Fibroblast of peridontal ligament (primary cell): ENCODE results near the gene DKK3.

Experiments used
- DNase-seq: peaks from one replicate; pipeline ENCODE4 v3.0.0-alpha.2; 2010; ENCODE audit errors: extremely low read depth

DKK3 gene

GRCh38 chr11:11968511-11969280, 39.7 kb downstream of the DKK3 start:
- DNase-seq: peak; percentile 90

DNA sequence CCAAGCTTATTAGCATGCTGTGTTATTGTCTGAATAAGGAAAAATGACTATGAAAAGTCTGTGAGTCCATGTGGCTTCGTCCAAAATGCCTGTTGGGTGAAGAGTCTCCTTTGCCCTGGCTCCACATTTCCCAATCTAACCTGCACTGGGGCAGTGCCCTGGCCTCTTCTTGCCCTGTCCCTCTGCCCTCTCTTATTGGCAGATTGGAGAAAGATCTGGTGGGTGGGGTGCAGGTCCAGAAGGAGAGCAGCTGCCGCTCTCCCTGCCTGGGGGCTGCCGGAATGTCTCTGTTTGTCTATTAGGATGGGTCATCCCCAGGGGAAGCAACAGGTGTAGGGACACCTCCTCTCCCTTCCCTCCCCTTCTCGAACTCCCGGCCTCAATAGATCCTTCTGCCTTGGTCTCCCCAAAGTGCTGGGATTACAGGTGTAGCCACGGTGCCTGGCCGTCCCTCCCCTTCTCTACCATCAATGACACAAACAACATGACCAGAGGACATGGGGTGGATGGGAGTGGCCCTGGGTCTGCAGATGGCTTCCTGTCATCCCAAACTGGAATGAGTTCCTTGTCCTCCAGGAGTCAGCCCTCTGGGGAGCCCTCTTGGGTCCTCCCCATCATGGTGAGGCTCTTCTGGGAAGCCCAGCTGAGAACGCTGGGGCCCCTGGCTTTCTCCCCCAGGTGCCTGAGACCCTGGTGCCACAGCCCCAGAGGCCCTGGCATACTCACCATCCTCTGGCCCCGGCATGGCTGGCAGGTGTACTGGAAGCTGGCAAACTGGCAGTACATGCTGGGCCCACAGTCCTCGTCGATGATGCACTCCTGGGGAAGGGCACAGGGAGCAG, 40.5 kb downstream of the DKK3 start:
- no peak for DNase-seq

DNA sequence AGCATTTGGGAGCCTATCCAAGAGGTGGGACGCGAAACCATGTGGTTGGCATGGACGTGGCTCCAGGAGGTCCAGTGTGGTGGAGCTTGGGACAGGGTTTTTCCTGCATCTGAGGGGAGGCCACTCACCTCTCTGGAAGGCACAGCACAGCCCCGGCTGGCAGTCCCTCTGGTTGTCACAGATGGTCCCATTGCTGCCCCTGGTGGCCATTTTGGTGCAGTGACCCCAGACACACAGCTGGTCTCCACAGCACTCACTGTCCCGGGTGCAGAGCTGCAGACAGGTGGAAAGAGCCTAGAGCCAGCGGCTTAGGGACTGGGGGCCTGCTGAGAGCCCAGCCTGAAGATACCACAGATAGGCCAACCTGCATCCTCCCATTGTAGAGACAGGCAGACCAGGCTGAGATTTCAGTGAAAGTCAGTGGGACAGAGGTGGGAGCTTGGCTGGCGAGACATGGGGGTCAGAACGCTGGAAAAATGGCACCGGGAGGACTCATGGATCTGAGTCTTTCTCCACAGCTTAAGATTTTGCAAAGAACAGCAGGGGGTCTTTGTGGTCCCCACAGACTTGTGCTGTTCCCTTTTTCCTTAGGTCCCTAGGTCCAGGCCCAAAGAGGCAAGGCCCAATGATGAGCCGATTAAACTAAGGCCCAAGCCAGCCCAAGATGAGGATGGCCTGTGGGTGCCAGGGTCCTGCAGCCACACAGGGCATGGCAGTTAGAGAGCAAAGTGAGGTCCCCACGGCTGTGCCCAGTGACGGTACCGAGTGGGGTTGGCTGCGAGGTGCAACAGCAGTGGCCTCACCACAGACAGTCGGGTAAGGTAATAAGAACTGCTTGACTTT, 41.4 kb downstream of the DKK3 start:
- DNase-seq: no peak

- DNase-seq: no peak
These were observed 42.1 kb downstream of the DKK3 start for GRCh38 chr11:11966354-11966741.

GRCh38 chr11:11965656-11966353, 42.6 kb downstream of the DKK3 start:
- DNase-seq: no peak

GRCh38 chr11:11965192-11965591, 43.2 kb downstream of the DKK3 start:
- no peak for DNase-seq

DNA sequence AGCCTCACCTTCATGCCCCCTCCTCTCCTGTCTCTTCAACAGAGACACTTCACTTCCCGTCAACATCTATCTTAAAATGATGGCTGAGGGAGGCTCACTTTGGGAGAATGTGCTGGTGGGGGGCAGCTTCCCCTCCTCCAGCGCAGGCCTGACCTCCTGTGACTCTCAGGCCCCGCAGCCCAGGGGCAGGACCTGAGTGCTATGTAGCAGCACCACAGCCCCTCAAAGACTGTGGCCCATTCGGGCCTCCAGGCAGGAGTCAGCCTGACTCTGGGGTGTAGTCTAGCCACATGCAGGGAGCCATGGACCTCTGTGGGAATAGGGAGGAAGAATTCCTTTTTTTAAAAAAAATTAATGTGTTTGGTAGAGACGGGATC, 43.7 kb downstream of the DKK3 start:
- DNase-seq: no peak

- DNase-seq: no peak
These were observed 44.3 kb downstream of the DKK3 start for GRCh38 chr11:11963842-11964773.

DNA sequence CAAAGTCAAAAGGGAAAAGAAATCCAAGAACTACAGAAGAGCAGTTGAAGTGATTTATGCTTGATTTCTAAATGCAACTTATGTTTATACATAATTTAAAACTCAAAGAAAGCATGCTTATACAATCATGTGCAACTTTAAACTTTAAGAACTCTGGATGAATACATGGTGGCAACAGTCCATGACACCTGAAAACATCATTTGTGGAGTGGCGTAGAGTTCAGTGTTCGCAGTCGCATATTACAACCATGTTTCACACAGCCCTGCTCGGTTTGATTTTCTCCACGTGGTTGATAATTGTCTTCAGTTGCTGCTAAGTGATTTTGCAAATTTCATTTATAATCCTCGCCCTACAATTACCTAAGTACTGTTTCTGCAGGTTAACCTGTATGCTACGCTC, 45.4 kb downstream of the DKK3 start:
- DNase-seq: no peak

GRCh38 chr11:11961399-11962028, 46.9 kb downstream of the DKK3 start:
- DNase-seq: no peak

- no peak for DNase-seq
These were observed 47.7 kb downstream of the DKK3 start for GRCh38 chr11:11960687-11961086.

GRCh38 chr11:11959601-11960000, 48.8 kb downstream of the DKK3 start:
- DNase-seq: no peak

DNA sequence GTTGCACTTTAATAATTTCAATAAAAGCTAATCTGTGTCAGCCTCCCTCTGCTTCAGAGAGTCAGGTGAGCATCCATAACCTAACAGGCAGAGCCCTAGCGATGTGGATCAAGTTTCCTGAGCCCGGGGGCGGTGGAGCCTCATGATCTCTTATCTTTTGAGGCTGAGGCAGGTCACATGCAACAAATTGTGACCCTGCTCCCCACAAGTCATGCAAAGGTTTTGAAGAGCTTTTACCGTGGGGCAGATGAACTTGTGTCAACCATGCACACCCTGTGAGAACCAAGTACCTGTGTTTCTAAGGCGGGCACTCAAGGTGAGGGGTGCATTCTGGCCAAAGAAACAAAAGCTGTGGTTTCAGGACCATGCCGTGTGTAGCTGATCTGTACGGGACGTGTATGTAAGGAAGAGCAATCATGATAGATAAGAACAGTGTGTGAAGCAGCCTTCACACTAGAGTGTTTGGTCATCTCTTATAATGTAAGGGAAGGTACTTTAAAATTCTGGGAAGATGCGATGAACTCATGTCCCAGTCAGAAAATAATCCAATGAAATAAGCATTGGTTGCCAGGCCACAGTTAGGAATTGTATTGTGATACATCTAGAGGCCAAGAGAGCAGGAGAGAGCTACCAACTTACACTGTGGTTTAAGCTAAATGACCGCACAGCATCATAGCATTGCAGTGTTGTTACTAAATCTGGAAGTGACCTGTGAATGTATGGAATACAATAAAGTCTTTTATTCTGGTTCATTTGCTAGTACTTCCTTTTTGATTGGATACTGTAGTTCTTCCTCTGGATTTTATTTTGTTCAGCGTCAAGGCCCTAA, 49.8 kb downstream of the DKK3 start:
- peak; percentile 70 for DNase-seq

- no peak for DNase-seq
These were observed 52.4 kb downstream of the DKK3 start for GRCh38 chr11:11956006-11956405.

DNA sequence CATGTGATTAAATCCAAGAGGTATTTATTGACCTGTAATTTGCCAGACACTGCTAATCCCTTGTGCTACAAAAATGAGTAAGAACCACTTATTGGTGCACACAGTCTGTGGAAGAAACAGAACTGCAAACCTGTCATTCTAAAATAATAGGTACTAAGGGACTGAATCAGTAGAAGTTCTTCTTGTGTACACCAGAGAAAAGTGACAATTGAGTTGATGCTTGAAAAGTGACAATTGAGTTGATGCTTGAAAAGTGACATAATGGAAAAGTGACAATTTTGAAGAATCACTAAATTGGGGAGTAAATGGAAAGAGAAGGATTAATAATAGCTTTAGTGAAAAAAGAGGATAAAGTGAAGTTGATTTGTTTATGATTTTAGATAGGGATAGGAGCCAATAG, 56.4 kb downstream of the DKK3 start:
- no peak for DNase-seq

GRCh38 chr11:11949482-11949881, 58.9 kb downstream of the DKK3 start:
- no peak for DNase-seq

DNA sequence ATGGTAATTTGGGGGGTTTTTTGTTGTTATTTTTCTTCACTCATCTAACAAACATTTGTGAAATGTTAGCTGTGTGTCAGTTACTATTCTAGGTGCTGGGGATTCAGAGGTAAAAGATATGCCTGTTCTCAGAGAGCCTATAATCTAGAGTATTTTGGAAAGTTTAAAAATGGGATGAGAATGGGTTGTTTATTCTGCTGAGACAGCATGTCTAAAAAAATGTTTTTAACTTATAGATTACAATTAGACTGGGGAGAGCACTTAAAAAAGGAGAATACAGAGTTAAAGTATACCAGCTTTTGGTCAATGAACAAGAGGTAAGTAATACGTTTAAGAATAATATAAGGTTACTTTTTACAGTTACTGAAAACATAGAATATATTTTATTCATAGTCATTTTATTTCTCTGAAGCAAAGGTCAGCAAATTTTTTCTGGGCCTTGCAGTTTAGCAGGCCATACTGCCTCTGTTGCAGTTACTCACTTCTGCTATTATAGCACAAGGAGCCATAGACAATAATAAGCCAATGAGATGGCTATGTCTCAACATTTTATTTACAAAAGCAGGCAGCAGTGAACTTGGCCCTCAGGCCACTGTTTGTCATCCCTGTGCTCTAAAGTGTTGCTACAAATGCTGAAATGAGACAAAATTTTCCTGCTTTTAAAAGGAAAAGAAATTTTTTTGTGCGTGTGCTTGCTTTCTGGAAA, 60.0 kb downstream of the DKK3 start:
- no peak for DNase-seq

DNA sequence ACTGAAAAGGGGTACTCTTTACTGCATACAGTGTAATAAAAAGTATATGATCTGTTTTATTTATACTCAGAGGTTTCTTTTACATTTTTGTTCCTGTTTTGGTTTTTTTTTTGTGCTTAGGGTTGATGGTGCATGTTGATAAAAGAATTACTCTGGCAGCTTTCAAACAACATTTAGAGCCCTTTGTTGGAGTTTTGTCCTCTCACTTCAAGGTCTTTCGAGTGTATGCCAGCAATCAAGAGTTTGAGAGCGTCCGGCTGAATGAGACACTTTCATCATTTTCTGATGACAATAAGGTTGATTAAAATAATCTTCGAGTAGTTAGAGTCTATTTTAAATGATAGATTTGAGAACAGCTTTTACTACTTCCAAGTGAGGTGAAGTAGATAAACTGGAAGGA, 60.6 kb downstream of the DKK3 start:
- no peak for DNase-seq

DNA sequence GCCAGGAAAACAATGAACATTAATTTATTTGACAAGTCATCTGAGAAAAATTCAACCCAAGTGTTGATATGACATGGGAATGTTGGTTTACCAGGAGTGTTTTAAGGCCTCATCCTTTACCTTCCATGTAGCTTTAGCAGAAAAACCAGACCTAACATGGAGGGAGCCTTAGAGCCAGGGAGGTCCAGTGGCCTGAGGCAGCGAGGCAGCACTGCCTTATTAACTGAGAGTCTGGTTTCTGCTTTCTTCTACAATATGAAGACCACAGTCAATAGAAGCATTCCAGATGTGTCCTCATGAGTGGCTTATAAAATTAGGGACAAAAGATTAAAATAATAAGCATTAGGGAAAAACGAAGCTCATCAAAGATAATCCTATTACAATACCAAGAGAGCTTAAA, 61.5 kb downstream of the DKK3 start:
- no peak for DNase-seq
